Fibroblast of villous mesenchyme (primary cell): ENCODE results near the gene PAK5. TPM values are rescaled to one million over a fixed set of nuclear protein-coding genes. Genes with fewer than 3 reads are reported as not detected.

Experiments used
- DNase-seq: peaks from one replicate; pipeline ENCODE4 v3.0.0-alpha.2; 2010; ENCODE audit warnings: low read depth
- H3K4me3 ChIP-seq: 2 replicates; pipeline ENCODE4 v1.5.1; 2011; ENCODE audit warnings: low read depth, mild to moderate bottlenecking, low read length
- CTCF ChIP-seq: IDR thresholded peaks from 2 replicates; pipeline ENCODE4 v1.5.1; 2012; ENCODE audit warnings: low read depth, mild to moderate bottlenecking, low read length; ENCODE audit not compliant: insufficient read depth
- total RNA-seq: library from RNA; depleted of rRNA; stranded (reverse); fragments of >200 nt; gene quantifications from 2 replicates; pipeline ENCODE4 v1.2.3, GENCODE V29; 2012

Gene PAK5
- total RNA-seq, 1 donor, result not detected

GRCh38 chr20:9616833-9617461, 221.9 kb downstream of the PAK5 start:
- peak; percentile 60 for TF ChIP-seq CTCF
- H3K4me3 ChIP-seq, result no peak overlapping the region
- peak; percentile 69 for DNase-seq

- no peak for DNase-seq
- no peak overlapping the region for H3K4me3 ChIP-seq
- no peak for TF ChIP-seq CTCF
Measured at GRCh38 chr20:9616455-9616805, 222.4 kb downstream of the PAK5 start.

GRCh38 chr20:9615766-9616454, 223.0 kb downstream of the PAK5 start:
- no peak for TF ChIP-seq CTCF
- no peak for DNase-seq

GRCh38 chr20:9615118-9615517, 223.8 kb downstream of the PAK5 start:
- DNase-seq, result no peak
- H3K4me3 ChIP-seq, result no peak overlapping the region
- TF ChIP-seq CTCF, result no peak

More at GRCh38 chr20:9615766-9616454, 223.0 kb downstream of the PAK5 start:
- H3K4me3 ChIP-seq, result no peak overlapping the region

- DNase-seq, result no peak
- TF ChIP-seq CTCF, result no peak
- no peak overlapping the region for H3K4me3 ChIP-seq
Measured at GRCh38 chr20:9613871-9614270, 225.0 kb downstream of the PAK5 start.

- H3K4me3 ChIP-seq, result no peak overlapping the region
- no peak for TF ChIP-seq CTCF
- no peak for DNase-seq
Measured at GRCh38 chr20:9611921-9612320, 227.0 kb downstream of the PAK5 start.

- no peak for TF ChIP-seq CTCF
- H3K4me3 ChIP-seq, result no peak overlapping the region
- no peak for DNase-seq
Measured at GRCh38 chr20:9610665-9611064, 228.2 kb downstream of the PAK5 start.
